GM18873 (cell line): ENCODE data around the gene CNN1.
"Not testable (repeated sequence)": the region's sequence is repeated elsewhere in the genome, so short reads cannot be mapped to it uniquely, and the experiment has no call there.

Source experiments
- ATAC-seq: cut with Tn5 transposase; IDR thresholded peaks from one replicate; pipeline ENCODE4 v1.9.1; 2021; ENCODE audit warnings: mild to moderate bottlenecking, moderate library complexity, moderate number of reproducible peaks; ENCODE audit not compliant: unreplicated experiment, low FRiP score

The CNN1 gene

DNA sequence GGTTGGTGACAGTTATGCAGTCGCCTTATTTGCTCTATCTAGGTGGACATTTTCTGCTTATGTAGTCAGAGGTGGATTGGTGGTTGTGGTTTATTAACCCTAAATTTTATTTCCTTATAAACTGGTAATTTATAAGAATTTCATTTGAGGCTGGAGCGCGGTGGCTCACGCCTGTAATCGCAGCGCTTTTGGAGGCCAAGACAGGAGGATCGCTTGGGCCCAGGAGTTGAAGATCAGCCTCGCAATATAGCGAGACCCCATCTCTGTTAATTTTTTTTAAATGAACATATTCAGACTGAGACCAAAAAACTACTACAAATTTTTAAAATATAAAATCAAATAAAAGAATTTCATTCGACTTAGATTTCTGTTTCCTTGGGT, 59.4 kb downstream of the CNN1 start:
- ATAC-seq: no peak

DNA sequence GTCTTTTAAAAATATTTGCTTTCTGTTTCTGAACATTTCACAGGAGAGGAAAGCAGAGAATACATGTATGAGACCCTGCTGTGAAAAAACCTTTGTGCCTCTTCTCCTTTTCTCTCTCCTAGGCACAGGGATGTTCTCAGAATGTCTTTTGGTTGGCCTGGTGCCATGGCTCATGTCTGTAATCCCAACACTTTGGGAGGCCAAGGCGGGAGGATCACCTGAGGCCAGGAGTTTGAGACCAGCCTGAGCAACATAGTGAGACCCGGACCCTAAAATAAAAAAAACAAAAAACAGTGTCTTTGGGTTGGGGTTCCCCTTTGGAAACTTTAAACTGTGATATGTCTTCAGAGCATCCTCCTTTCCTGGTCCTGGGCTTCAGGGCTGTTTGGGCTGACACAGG, 60.1 kb downstream of the CNN1 start:
- ATAC-seq: no peak

DNA sequence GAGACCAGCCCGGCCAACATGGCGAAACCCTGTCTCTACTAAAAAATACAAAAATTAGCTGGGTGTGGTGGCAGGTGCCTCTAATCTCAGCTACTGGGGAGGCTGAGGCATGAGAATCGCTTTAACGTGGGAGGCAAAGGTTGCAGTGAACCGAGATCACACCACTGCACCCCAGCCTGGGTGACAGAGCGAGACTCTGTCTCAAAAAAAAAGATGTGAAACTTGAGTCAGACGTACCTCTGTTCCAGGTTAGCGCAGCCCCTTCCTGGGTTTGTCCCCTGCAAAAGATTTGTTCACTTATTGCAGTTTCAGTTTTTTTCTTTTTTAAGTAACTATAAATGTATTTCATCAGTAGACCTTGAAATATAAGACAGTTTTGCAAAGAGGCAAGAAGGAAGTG, 61.1 kb downstream of the CNN1 start:
- not testable (repeated sequence) for ATAC-seq
